Fibroblast of the aortic adventitia (primary cell): ENCODE results near the gene BANK1. TPM values are rescaled to one million over a fixed set of nuclear protein-coding genes. Genes with fewer than 3 reads are reported as not detected.

ENCODE experiments used
- DNase-seq: peaks from one replicate; pipeline ENCODE4 v3.0.0-alpha.2; 2010; ENCODE audit warnings: low read depth
- H3K4me3 ChIP-seq: 2 replicates; pipeline ENCODE4 v1.5.1; 2011; ENCODE audit warnings: low read depth, mild to moderate bottlenecking, control low read depth, low read length, moderate library complexity
- total RNA-seq: library from RNA; depleted of rRNA; stranded (reverse); fragments of >200 nt; gene quantifications from 2 replicates; pipeline ENCODE4 v1.2.3, GENCODE V29; 2012; ENCODE audit warnings: low replicate concordance
- TF ChIP-seq, protein P1 (sequence below): IDR thresholded peaks from 2 replicates; pipeline ENCODE4 v1.5.1; 2011; ENCODE audit warnings: mild to moderate bottlenecking, low read length, control low read depth, inconsistent platforms; ENCODE audit not compliant: insufficient read depth

BANK1 gene
- total RNA-seq, 1 donor, result 0.54 TPM

GRCh38 chr4:101774807-101775206, 15.7 kb upstream of the BANK1 start:
- TF ChIP-seq, protein P1, sequence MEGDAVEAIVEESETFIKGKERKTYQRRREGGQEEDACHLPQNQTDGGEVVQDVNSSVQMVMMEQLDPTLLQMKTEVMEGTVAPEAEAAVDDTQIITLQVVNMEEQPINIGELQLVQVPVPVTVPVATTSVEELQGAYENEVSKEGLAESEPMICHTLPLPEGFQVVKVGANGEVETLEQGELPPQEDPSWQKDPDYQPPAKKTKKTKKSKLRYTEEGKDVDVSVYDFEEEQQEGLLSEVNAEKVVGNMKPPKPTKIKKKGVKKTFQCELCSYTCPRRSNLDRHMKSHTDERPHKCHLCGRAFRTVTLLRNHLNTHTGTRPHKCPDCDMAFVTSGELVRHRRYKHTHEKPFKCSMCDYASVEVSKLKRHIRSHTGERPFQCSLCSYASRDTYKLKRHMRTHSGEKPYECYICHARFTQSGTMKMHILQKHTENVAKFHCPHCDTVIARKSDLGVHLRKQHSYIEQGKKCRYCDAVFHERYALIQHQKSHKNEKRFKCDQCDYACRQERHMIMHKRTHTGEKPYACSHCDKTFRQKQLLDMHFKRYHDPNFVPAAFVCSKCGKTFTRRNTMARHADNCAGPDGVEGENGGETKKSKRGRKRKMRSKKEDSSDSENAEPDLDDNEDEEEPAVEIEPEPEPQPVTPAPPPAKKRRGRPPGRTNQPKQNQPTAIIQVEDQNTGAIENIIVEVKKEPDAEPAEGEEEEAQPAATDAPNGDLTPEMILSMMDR, result no peak
- DNase-seq, result peak; percentile 79
- H3K4me3 ChIP-seq, result no peak overlapping the region

DNA sequence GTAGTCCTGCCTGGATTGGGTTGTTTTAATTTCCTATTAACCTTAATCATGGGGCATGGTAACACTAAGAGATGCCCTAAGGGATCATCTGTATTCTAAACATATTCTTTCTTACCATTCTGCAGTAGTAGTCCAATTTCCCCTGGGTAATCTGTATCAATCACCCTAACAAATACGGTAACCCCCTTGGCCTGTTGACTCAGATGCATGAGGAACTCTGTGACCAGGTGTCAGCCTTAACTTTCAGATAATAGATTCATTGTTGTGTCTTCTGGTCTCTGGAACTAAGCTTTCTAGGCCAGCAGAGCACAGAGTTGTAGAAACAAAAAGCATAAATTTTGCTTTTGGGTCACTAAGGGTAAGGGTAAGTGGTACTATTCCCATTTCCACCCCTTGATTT, 13.1 kb upstream of the BANK1 start:
- TF ChIP-seq, protein P1, result no peak
- DNase-seq, result no peak
- no peak overlapping the region for H3K4me3 ChIP-seq

- TF ChIP-seq, protein P1, result no peak
- DNase-seq, result no peak
- H3K4me3 ChIP-seq, result no peak overlapping the region
These were observed 10.2 kb upstream of the BANK1 start for GRCh38 chr4:101780284-101780683.

DNA sequence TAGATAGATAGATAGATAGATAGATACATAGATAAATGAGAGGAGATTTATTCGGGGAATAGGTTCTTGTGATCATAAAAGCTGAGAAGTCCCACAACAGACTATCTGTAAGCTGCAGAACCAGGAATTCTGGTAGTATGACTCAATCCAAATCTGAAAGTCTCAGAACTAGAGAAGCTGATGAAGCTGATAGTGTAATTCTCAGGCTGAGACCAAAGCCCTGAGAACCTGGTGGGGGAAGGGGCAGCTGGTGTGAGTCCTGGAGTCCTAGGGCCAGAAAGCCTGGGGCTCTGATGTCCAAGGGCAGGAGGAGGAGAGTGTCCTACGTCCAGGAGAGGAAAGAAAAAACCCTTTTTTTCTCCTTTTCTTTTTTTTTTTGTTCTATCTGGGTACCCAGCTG, 8.0 kb upstream of the BANK1 start:
- no peak for DNase-seq
- H3K4me3 ChIP-seq, result no peak overlapping the region
- TF ChIP-seq, protein P1, result no peak

- DNase-seq, result no peak
- TF ChIP-seq, protein P1, result no peak
- no peak overlapping the region for H3K4me3 ChIP-seq
These were observed 5.6 kb upstream of the BANK1 start for GRCh38 chr4:101784957-101785356.

DNA sequence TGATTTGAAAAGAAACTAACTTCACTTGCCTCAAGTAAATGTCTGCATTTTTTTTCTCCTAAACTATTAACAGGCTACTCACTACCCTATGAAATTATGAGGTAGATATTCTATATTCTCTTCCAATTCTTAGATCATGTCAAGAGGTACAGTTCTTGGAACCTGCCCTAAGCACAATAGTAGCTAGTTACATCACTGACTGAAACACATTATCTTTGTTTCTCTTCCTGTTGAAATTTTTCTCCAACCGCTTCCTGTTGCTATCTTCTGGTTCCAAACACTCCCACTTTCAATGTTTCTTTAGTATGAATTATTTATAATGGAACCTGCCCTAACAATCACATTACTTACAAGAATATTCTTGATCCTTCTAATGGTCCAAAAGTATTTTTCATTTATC, 5.0 kb upstream of the BANK1 start:
- DNase-seq, result peak; percentile 45
- TF ChIP-seq, protein P1, result no peak
- H3K4me3 ChIP-seq, result no peak overlapping the region

GRCh38 chr4:101787701-101788316, 2.7 kb upstream of the BANK1 start:
- no peak for DNase-seq
- no peak overlapping the region for H3K4me3 ChIP-seq
- TF ChIP-seq, protein P1, result no peak
